ENCODE data around the gene NHERF2.

Gene NHERF2

GRCh38 chr16:1991135-1991551 lies 35.6 kb upstream of the NHERF2 start:
- DNase-seq = no peak

- no peak for DNase-seq
These were observed 35.1 kb upstream of the NHERF2 start for GRCh38 chr16:1991588-1991947.

DNA sequence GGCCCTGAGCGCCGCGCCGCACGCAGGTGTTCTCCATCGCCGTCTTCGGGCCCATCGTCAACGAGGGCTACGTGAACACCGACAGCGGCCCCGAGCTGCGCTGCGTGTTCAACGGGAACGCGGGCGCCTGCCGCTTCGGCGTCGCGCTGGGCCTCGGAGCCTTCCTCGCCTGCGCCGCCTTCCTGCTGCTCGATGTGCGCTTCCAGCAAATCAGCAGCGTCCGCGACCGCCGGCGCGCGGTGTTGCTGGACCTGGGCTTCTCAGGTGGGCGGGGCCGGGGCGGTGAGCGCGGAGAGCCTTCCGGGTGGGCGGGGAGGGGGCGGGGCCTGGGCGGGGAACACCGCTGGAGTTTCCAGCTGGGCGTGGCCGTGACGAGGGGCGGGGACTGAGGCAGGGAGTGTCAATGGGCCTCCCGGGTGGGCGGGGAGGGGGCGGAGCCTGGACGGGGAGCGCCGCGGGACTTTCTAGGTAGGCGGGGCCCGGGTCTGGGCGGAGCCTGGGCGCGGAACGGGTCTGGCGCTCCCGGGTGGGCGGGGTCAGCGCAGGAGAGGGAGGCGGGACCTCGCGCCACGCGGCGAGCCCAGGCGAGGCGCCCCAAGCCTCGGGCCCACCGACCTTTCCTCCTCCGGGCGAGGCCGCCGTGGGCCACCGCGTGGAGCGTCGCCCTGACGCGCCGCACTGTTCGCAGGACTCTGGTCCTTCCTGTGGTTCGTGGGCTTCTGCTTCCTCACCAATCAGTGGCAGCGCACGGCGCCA lies 34.6 kb upstream of the NHERF2 start:
- no peak for DNase-seq

GRCh38 chr16:1992704-1993317 lies 33.9 kb upstream of the NHERF2 start:
- no peak for DNase-seq

- DNase-seq = no peak
These were observed 33.0 kb upstream of the NHERF2 start for GRCh38 chr16:1993731-1994131.

- DNase-seq = no peak
These were observed 29.0 kb upstream of the NHERF2 start for GRCh38 chr16:1997494-1998359.

- no peak for DNase-seq
These were observed 28.3 kb upstream of the NHERF2 start for GRCh38 chr16:1998360-1998835.

DNA sequence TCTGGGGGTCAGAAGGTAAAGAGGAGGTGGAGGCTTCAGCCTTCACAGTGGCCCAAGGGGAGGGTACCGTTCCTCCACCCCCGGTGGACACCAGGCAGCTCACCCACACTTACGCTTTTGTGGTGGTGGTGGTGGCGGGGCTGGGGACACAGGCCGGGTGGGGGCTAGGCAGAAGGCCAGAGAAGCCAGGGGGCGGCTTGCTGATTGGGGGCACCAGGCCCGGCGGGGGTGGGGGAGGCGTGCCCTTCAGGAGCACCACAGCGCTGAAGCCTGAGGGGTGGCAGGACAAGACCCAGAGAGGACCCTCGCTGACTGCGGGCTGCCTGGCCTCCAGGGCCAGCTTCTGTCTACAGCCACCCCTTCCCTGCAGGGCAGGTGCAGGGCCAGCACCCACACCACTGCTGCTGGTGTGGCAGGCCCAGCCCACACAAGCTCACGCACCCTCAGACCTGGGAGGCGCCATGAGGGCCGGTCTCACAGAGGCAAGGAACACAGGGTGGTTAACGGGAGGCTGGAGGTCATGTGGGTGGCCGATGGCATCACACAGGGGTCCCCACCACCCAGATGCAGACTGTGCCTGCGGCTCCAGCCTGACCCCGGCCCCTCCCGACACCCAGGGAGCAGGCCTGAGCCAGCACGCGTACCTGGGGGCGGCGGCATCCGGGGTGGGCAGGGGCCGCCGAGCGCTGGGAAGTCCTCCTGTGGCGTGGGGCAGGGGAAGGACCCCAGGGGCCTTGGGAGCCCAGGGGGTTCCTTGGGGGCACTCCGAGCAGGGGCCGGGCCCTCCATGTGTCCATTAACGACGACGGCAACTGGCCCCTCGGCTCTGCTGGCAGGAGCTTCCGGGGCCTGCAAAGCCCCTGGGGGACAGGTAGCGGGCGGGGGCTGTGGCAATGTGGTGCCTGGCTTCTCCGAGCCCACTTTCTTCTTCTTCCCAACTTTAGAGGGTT lies 27.6 kb upstream of the NHERF2 start:
- no peak for DNase-seq

DNA sequence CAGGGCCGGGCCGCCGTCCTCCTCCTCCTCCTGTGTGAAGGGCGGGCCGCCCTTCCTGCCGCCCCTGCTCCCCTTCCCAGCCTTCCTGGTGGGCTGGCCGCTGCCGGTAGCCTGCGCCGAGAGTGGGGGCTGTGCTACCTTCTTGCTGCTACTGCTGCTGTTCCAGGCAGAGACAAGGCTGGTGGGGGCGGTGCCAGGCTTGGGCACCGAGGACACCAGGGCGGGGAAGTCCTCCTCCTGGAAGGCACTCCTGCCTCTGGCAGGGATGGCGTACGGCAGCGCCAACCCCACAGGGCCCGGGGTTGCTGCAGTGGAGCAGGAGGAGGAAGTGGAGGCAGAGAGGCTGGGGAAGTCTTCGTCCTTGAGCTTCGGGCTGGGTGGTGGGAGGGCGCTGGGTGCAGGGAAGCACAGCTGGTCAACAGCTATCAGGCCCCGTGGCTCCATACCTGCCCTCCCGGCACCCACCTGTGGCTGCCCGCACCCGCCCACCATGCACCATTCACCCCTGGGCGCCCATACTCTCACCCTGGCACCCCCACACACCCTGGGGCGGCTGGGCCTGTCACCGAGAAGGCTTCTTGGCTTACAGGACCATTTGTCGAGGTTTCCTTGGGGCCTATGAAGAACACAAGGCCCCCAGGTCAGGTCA lies 26.7 kb upstream of the NHERF2 start:
- DNase-seq = no peak

- DNase-seq = no peak
These were observed 25.7 kb upstream of the NHERF2 start for GRCh38 chr16:2001035-2001434.

DNA sequence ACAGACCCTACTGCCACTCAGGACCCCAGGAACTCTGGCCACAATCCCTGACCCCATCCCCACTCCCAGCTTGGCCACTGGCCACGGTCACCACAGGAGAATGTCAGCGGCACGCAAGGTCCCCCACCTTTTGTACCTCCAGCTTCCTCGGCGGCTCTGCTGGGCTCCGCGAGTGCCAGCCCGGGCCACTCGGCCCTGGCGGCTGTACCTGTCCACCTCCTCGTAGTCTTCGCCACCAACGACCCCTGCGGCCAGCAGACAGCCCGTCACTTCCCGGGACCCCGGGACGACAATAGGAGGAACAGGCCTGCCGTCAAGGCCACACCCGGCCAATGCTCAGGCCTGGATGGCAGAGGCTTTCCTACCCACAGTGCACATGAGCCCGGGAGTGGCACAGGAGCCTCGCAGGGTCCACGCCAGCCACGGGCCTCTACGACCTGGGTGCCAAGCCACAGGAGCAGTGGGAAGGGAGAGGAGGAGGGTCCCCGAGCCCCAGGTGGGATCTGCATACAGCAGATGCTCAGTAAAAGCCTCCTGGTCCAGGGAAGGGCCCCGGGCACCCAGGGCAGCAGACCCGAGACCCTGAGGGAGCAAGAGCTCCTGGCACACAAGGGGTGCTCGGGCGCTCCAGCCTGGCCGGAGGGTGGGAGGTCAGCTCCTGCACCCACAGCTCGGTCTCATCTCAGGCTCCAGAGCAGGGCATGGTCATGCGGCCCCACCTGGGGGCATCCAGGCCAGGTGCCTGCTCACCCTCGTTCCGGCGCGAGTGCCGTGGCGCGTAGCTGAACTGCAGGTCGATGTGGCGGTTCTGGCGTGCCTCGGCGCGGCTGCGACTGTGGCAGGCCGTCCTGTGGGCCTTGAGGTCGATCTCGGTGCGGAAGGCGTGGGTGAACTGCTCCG lies 25.0 kb upstream of the NHERF2 start:
- DNase-seq = no peak

DNA sequence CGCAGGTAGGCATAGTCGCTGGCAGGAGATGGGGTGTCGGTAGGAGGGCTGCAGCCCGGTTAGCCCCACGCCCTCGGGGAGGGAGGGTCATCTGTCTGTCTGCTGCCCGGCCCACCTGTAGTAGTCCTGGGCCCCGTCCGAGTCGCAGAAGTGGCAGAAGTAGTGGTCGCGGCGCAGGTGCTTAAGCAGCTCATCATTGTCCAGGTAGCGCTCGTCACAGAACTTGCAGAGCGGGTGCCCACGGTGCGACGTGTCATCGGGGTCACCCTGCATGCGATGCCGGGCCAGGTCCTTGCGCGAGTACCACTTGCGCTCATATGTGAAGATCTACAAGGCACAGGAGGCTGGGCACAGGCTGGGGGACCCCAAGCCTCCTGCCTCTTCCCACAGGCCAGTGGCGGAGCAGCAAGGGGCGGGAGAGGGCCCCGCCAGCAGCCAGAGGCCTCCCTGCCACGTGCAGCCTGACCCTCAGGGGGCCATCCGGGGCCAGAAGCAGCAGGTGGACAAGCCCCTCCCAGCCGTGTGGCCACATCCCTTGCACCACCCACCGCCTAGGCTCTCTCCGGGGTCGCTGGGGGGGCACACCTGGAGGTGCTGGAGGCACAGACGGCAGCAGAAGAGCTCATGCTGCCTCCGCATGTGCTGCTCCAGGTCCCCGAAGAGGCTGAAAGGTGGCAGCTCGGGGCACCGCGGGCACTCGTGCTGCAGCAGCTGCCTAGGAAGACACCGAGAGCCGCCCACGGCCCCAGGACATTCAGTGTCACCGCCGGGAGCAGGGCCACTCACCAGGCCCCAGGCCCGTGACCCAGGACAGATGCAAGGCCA lies 24.1 kb upstream of the NHERF2 start:
- DNase-seq = no peak

GRCh38 chr16:2003231-2003826 lies 23.4 kb upstream of the NHERF2 start:
- no peak for DNase-seq

DNA sequence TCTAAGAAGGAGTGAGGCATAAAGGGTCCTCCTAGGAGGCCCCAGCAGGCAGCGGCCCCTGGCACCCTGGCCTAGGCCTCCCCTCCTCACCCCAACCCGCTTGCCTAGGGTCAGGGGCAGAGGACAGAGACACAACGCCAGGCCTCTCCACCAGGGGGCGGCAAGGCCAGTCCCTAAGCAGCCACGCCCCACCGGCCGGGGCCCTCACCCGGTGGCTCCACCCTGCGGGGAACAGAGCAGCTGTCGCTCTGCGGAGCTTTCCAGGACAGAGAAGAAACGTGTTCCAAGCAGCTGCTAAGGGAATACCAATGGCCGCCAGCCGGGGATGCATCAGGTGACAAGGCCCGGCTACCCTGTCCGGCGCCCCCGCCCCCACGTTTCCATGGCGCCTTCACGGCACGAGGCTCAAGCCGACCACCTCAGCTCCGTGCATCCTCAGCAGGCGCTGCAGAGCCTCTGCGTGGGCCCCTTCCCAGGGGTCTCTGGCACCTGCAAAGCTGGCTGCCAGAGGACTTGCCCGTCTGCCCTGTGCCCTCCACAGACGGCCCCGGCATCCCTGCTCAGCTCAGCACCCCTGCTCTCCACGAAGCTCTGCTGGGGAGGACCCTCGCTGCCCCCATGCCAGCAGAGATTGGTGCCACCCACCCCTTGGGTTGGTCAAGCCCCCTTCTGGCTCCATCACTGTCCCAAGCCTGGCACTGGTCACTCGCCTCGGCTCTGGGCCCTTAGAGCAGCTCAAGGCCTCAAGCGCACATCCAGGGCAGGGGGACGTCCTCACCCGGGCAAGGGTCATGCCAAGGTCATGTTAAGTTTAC lies 22.7 kb upstream of the NHERF2 start:
- peak; percentile 91 for DNase-seq

DNA sequence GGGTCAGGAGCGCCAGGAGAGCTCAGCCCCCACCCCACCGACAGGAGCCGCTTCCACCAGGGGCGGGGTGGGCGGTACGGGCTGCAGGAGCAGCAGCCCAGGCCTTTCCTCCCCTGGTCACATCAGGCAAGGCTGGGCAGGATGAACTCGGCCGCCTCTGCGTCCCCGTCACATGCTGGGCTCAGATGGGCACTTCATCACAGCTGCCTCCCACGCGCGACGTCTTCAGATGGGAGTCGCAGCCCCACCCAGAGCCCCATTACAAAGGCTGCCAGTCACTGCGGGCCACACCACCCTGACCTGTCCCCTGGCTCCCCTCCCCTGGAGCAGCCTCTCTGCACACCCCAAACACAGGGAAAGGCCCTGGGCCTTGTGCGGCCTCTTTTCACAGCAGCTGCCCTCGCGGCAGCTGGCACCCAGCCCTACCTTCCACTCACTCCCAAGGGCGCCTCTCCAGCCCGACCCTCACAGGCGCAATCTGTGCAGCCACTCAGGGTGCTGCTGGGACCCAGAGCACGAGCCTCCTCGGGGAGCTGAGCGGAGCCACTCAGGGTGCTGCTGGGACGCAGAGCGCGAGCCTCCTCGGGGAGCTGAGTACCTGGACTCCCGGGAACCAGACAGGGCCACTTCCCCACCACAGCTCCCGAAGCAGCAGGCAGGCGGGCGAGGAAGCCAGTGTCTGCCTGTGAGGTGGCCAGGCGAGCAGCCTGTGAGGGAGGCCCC lies 21.7 kb upstream of the NHERF2 start:
- peak; percentile 43 for DNase-seq

DNA sequence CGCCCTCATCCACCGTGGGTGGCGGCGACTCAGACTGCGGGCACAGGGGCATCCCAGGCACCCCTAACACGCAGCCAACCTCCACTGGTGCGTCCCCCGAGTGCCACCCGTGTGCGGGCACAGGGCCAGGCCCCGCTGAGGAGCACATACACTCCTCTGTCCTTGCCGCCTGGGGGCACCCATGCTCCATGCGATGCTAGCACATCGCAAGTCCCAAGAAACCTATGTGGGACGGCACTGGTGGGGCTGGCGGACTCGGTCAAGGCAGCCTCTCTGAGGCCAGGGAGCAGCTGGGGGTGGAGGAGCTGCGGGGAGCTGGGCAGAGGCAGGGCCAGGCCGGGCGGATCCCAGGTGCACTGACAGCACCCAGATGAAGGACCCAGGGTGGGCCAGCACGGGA lies 21.1 kb upstream of the NHERF2 start:
- no peak for DNase-seq

- DNase-seq = no peak
These were observed 20.4 kb upstream of the NHERF2 start for GRCh38 chr16:2006317-2006716.
